Neural crest cell (in vitro differentiated cells): ENCODE data around the gene CD300A. TPM values are rescaled to one million over a fixed set of nuclear protein-coding genes. Genes with fewer than 3 reads are reported as not detected.
A peak's percentile ranks its signal among the peaks of the same experiment; 100 is the strongest.

Experiments used
- DNase-seq: peaks from one replicate; pipeline ENCODE4 v3.0.0; 2021; ENCODE audit warnings: low read depth, mixed read lengths, low spot score
- H3K27ac Mint-ChIP-seq: one replicate; pipeline ENCODE4 v1.8.0; 2021; ENCODE audit warnings: mild to moderate bottlenecking, mixed read lengths; ENCODE audit not compliant: unreplicated experiment
- H3K27me3 Mint-ChIP-seq: 2 replicates; pipeline ENCODE4 v1.8.0; 2021; ENCODE audit warnings: low read depth, mild to moderate bottlenecking, mixed read lengths
- H3K36me3 Mint-ChIP-seq: 2 replicates; pipeline ENCODE4 v1.8.0; 2021; ENCODE audit warnings: low read depth, mild to moderate bottlenecking, mixed read lengths
- H3K4me1 Mint-ChIP-seq: 2 replicates; pipeline ENCODE4 v1.8.0; 2021; ENCODE audit warnings: mixed read lengths
- H3K4me3 Mint-ChIP-seq: one replicate; pipeline ENCODE4 v1.8.0; 2021; ENCODE audit warnings: mild to moderate bottlenecking, mixed read lengths
- H3K9me3 Mint-ChIP-seq: 2 replicates; pipeline ENCODE4 v1.8.0; 2021; ENCODE audit warnings: mixed read lengths
- CTCF ChIP-seq: fragments of 200-600 bp; sonication (generic); conservative IDR thresholded peaks from 2 replicates; pipeline ENCODE4 v1.5.0; 2021; ENCODE audit warnings: antibody characterized with exemption, mild to moderate bottlenecking
- total RNA-seq: library from RNA; stranded (reverse); gene quantifications from 2 replicates; pipeline ENCODE4 v1.2.1, GENCODE V29; 2021

Gene CD300A
- total RNA-seq, 1 donor from 2014 or later: not detected

DNA sequence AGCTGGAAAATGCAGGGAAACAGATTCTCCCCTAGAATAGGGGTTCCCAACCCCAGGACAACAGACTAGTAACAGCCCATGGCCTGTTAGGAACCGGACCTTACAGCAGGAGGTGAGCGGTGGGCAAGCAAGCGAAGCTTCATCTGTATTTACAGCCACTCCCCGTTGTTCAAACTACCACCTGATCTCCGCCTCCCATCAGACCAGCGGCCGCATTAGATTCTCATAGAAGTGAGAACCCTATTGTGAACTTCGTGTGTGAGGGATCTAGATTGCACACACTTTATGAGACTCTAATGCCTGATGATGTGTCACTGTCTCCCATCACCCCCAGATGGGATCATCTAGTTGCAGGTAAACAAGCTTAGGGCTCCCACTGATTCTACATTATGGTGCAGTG lies 61.3 kb downstream of the CD300A start:
- Mint-ChIP-seq H3K36me3 (no peaks in the 10 kb centered on the region), H3K4me1 (no peaks in the 10 kb centered on the region), H3K4me3 (no peak overlapping the region), H3K27ac (no peak overlapping the region), H3K9me3 (no peaks in the 10 kb centered on the region), H3K27me3 (peaks cover 65% of the 10 kb centered on the region)
- TF ChIP-seq CTCF: no peak
- DNase-seq: no peak

DNA sequence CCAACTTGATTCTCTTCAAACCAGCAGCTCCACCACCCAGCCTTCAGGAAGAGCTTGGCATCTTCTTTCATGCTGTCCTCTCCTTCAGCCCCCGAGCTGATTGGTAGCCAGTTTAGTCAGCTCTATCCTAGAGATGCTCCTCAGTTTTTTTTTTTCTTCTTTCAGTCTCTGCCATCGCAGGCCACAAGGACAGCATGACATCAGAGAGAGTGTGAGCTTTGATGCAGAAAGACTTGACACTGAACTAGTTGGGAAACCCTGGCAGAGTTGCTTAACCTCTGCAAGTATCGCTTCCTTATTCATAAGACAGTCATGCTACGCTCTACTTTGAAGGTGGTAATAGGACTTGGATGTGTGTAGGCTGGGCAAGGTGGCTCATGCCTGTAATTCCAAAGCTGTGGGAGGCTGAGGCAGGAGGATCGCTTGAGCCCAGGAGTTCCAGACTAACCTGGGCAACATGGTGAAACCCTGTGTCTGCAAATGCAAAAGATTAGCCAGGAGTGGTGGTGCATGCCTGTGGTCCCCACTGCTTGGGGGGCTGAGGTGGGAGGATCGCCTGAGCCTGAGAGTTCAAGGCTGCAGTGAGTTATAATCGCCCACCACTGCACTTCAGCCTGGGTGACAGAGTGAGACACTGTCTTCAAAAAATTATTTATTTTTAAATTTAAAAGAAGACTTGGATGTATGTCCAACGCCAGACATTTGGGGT lies 62.2 kb downstream of the CD300A start:
- Mint-ChIP-seq H3K27me3 (peaks cover 58% of the 10 kb centered on the region), H3K4me1 (no peaks in the 10 kb centered on the region), H3K27ac (no peak overlapping the region), H3K4me3 (no peak overlapping the region), H3K9me3 (peaks cover 2% of the 10 kb centered on the region), H3K36me3 (no peaks in the 10 kb centered on the region)
- DNase-seq: no peak
- TF ChIP-seq CTCF: no peak

GRCh38 chr17:74529243-74529642 lies 62.8 kb downstream of the CD300A start:
- H3K4me1 Mint-ChIP-seq: no peaks in the 10 kb centered on the region
- H3K27ac Mint-ChIP-seq: no peak overlapping the region
- TF ChIP-seq CTCF: no peak
- peaks cover 54% of the 10 kb centered on the region for H3K27me3 Mint-ChIP-seq
- H3K9me3 Mint-ChIP-seq: peaks cover 2% of the 10 kb centered on the region
- no peak for DNase-seq
- no peaks in the 10 kb centered on the region for H3K36me3 Mint-ChIP-seq
- no peak overlapping the region for H3K4me3 Mint-ChIP-seq

- Mint-ChIP-seq H3K4me1 (no peaks in the 10 kb centered on the region), H3K36me3 (no peaks in the 10 kb centered on the region), H3K9me3 (peaks cover 2% of the 10 kb centered on the region), H3K27me3 (peaks cover 45% of the 10 kb centered on the region), H3K4me3 (no peak overlapping the region), H3K27ac (no peak overlapping the region)
- TF ChIP-seq CTCF: no peak
- no peak for DNase-seq
These were observed 64.4 kb downstream of the CD300A start for GRCh38 chr17:74530831-74531150.

- no peaks in the 10 kb centered on the region for H3K4me1 Mint-ChIP-seq
- peaks cover 2% of the 10 kb centered on the region for H3K9me3 Mint-ChIP-seq
- peak within 1 kb of the TSS; percentile 3 for H3K27ac Mint-ChIP-seq
- H3K27me3 Mint-ChIP-seq: peaks cover 45% of the 10 kb centered on the region
- H3K36me3 Mint-ChIP-seq: no peaks in the 10 kb centered on the region
- TF ChIP-seq CTCF: no peak
- DNase-seq: no peak
- H3K4me3 Mint-ChIP-seq: no peak within 1 kb of the TSS
These were observed 64.9 kb downstream of the CD300A start, which contains the start of gene CD300LB for GRCh38 chr17:74531231-74531761. CD300LB (minus strand) TSS chr17:74531475; CDS start chr17:74531350, 125 bp downstream.
